Hepatocyte (in vitro differentiated cells): ENCODE measurements around the gene NDUFB11. TPM values are rescaled to one million over a fixed set of nuclear protein-coding genes. Genes with fewer than 3 reads are reported as not detected.

Experiments
- DNase-seq: peaks from one replicate; pipeline ENCODE4 v3.0.0-alpha.2; 2016; ENCODE audit warnings: low spot score
- H2AFZ ChIP-seq: fragments of 200-600 bp; sonication (generic); 2 replicates; pipeline ENCODE4 v1.6.0; 2016; ENCODE audit warnings: antibody characterized with exemption, mild to moderate bottlenecking
- H3K27ac ChIP-seq: fragments of 200-600 bp; sonication (generic); 2 replicates; pipeline ENCODE4 v1.5.1; 2016; ENCODE audit warnings: mild to moderate bottlenecking
- H3K27me3 ChIP-seq: fragments of 200-600 bp; sonication (generic); 2 replicates; pipeline ENCODE4 v1.6.1; 2016
- H3K36me3 ChIP-seq: fragments of 200-600 bp; sonication (generic); replicated peaks from 2 replicates; pipeline ENCODE4 v1.5.1; 2016; ENCODE audit warnings: low read depth; ENCODE audit not compliant: insufficient read depth
- H3K4me1 ChIP-seq: fragments of 200-600 bp; sonication (generic); 2 replicates; pipeline ENCODE4 v1.5.1; 2016; ENCODE audit warnings: mild to moderate bottlenecking, moderate library complexity; ENCODE audit not compliant: insufficient read depth
- H3K4me2 ChIP-seq: fragments of 200-600 bp; sonication (generic); 2 replicates; pipeline ENCODE4 v1.6.0; 2016
- H3K4me3 ChIP-seq: fragments of 200-600 bp; sonication (generic); 2 replicates; pipeline ENCODE4 v1.5.1; 2016; ENCODE audit warnings: mild to moderate bottlenecking
- H3K79me2 ChIP-seq: fragments of 200-600 bp; sonication (generic); 2 replicates; pipeline ENCODE4 v1.6.0; 2017; ENCODE audit warnings: mild to moderate bottlenecking
- H3K9me2 ChIP-seq: fragments of 200-600 bp; sonication (generic); replicated peaks from 2 replicates; pipeline ENCODE4 v1.6.0; 2017; ENCODE audit warnings: mild to moderate bottlenecking; ENCODE audit not compliant: insufficient read depth
- H3K9me3 ChIP-seq: fragments of 200-600 bp; sonication (generic); 2 replicates; pipeline ENCODE4 v1.5.1; 2016; ENCODE audit warnings: low read depth, mild to moderate bottlenecking
- H4K20me1 ChIP-seq: fragments of 200-600 bp; sonication (generic); 2 replicates; pipeline ENCODE4 v1.6.0; 2016; ENCODE audit warnings: mild to moderate bottlenecking; ENCODE audit not compliant: insufficient read depth, poor library complexity, severe bottlenecking
- CTCF ChIP-seq: fragments of 200-600 bp; sonication (generic); IDR thresholded peaks from 2 replicates; pipeline ENCODE4 v1.5.1; 2016; ENCODE audit warnings: antibody characterized with exemption, mild to moderate bottlenecking; ENCODE audit not compliant: poor library complexity
- EZH2 ChIP-seq: fragments of 200-600 bp; sonication (generic); IDR thresholded peaks from 2 replicates; pipeline ENCODE4 v1.6.1; 2016; ENCODE audit warnings: antibody characterized with exemption, mild to moderate bottlenecking, borderline replicate concordance
- EZH2phosphoT487 ChIP-seq: fragments of 200-600 bp; sonication (generic); IDR thresholded peaks from one replicate; pipeline ENCODE4 v1.6.1; 2018; ENCODE audit warnings: antibody characterized with exemption, mild to moderate bottlenecking, low read depth, moderate library complexity; ENCODE audit not compliant: unreplicated experiment, severe bottlenecking
- WGBS: methylation state at CpG from one replicate; pipeline ENCODE4 v1.1.6; 2016; ENCODE audit warnings: low lambda C conversion rate; ENCODE audit errors: missing lambda C conversion rate; 5-methylcytosine and 5-hydroxymethylcytosine counted together
- polyA plus RNA-seq: library from polyadenylated mRNA; unstranded; fragments of >200 nt; fragmentation: Nextera tagmentation; extraction: Ambion mirVana; gene quantifications from 2 replicates; pipeline ENCODE4 v1.2.1, GENCODE V29; 2016
- total RNA-seq: library from RNA; depleted of rRNA; stranded (reverse); fragments of >200 nt; gene quantifications from 2 replicates; pipeline ENCODE4 v1.2.3, GENCODE V29; 2014

NDUFB11 gene
- total and polyA plus RNA-seq, 2 experiments from 2014 or later = 65.4 to 168 TPM

GRCh38 chrX:47187106-47187677, 42.7 kb upstream of the NDUFB11 start:
- 92% methylated on average over 4 of the region's 4 CpGs for WGBS
- no peaks in the 10 kb centered on the region for H4K20me1 ChIP-seq

GRCh38 chrX:47186096-47186740, 41.7 kb upstream of the NDUFB11 start:
- Histone ChIP-seq H2AFZ (no peak overlapping the region), H3K9me2 (no peaks in the 10 kb centered on the region), H3K4me2 (no peak overlapping the region), H3K36me3 (no peaks in the 10 kb centered on the region), H3K27me3 (no peaks in the 10 kb centered on the region), H3K79me2 (no peaks in the 10 kb centered on the region), H3K9me3 (no peaks in the 10 kb centered on the region), H4K20me1 (no peaks in the 10 kb centered on the region), H3K4me1 (no peaks in the 10 kb centered on the region), H3K4me3 (no peak overlapping the region), H3K27ac (no peak overlapping the region)
- no peak for TF ChIP-seq CTCF
- TF ChIP-seq EZH2phosphoT487 = no peak
- TF ChIP-seq EZH2 = no peak
- DNase-seq = no peak
- 91% methylated on average over 22 of the region's 27 CpGs for WGBS

More at GRCh38 chrX:47187106-47187677, 42.7 kb upstream of the NDUFB11 start:
- Histone ChIP-seq H3K4me1 (peaks cover 6% of the 10 kb centered on the region), H3K4me3 (no peak overlapping the region), H3K79me2 (peaks cover 6% of the 10 kb centered on the region), H3K4me2 (no peak overlapping the region), H3K27me3 (no peaks in the 10 kb centered on the region), H3K36me3 (no peaks in the 10 kb centered on the region), H3K9me2 (no peaks in the 10 kb centered on the region), H3K9me3 (no peaks in the 10 kb centered on the region), H3K27ac (no peak overlapping the region), H2AFZ (no peak overlapping the region)
- no peak for TF ChIP-seq EZH2
- no peak for TF ChIP-seq CTCF
- no peak for TF ChIP-seq EZH2phosphoT487
- DNase-seq = no peak

GRCh38 chrX:47185241-47185640, 40.7 kb upstream of the NDUFB11 start:
- Histone ChIP-seq H2AFZ (no peak overlapping the region), H3K4me1 (no peaks in the 10 kb centered on the region), H3K9me2 (no peaks in the 10 kb centered on the region), H3K4me2 (no peak overlapping the region), H3K36me3 (no peaks in the 10 kb centered on the region), H3K9me3 (no peaks in the 10 kb centered on the region), H3K27ac (no peak overlapping the region), H4K20me1 (no peaks in the 10 kb centered on the region), H3K4me3 (no peak overlapping the region), H3K27me3 (no peaks in the 10 kb centered on the region), H3K79me2 (no peaks in the 10 kb centered on the region)
- 92% methylated on average over 17 of the region's 17 CpGs for WGBS
- TF ChIP-seq CTCF (no peak), EZH2 (no peak), EZH2phosphoT487 (no peak)
- DNase-seq = no peak
